Measurements from ENCODE around the gene WDR53.

The WDR53 gene

GRCh38 chr3:196547067-196547466, 21.3 kb downstream of the WDR53 start:
- no peak for TF ChIP-seq CTCF (IDR thresholded peaks at IDR 0.05; ENCODE audit: low read depth, low read length, missing control alignments)
- DNase-seq (ENCODE audit: low read depth): no peak
- H3K4me3 ChIP-seq (ENCODE audit: low read depth, low read length): no peak overlapping the region

GRCh38 chr3:196546537-196546936, 21.8 kb downstream of the WDR53 start:
- H3K4me3 ChIP-seq (ENCODE audit: low read depth, low read length): no peak overlapping the region
- no peak for DNase-seq (ENCODE audit: low read depth)
- no peak for TF ChIP-seq CTCF (IDR thresholded peaks at IDR 0.05; ENCODE audit: low read depth, low read length, missing control alignments)

GRCh38 chr3:196544491-196544992, 23.8 kb downstream of the WDR53 start:
- H3K4me3 ChIP-seq (ENCODE audit: low read depth, low read length): no peak overlapping the region
- TF ChIP-seq CTCF (IDR thresholded peaks at IDR 0.05; ENCODE audit: low read depth, low read length, missing control alignments): no peak
- DNase-seq (ENCODE audit: low read depth): no peak

DNA sequence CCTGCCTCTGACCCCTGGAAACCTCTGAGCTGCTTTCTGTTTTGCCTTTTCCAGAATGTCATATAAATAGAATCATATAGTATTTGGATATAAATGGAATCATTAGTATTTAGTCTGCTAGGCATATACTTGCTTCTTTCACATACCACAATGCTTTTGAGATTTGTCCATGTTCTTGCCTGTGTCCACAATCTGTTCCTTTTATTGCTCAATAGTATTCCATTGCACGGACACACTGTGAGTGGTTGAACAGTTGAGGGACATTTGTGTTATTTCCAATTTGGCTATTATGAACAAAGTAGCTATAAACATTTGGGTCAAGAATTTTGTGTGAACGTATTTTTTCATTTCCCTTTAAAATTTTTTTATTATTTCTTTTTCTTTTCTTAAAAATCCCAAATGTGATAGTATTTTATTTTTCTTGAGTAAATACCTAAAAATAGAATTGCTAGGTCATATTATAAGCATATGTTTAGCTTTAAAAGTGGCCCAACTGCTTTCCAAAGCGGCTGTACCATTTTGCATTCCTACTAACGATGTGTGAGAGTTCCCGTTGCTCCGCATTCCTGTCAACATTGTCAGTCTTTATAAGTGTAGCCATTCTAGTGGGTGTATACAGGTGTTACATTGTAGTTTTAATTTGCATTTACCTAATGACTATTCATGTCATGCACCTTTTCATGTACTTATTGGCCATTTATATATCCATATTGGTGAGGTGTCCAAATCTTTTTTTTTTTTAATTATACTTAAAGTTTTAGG, 26.5 kb downstream of the WDR53 start:
- DNase-seq (ENCODE audit: low read depth): no peak
- H3K4me3 ChIP-seq (ENCODE audit: low read depth, low read length): no peak overlapping the region
- no peak for TF ChIP-seq CTCF (IDR thresholded peaks at IDR 0.05; ENCODE audit: low read depth, low read length, missing control alignments)

DNA sequence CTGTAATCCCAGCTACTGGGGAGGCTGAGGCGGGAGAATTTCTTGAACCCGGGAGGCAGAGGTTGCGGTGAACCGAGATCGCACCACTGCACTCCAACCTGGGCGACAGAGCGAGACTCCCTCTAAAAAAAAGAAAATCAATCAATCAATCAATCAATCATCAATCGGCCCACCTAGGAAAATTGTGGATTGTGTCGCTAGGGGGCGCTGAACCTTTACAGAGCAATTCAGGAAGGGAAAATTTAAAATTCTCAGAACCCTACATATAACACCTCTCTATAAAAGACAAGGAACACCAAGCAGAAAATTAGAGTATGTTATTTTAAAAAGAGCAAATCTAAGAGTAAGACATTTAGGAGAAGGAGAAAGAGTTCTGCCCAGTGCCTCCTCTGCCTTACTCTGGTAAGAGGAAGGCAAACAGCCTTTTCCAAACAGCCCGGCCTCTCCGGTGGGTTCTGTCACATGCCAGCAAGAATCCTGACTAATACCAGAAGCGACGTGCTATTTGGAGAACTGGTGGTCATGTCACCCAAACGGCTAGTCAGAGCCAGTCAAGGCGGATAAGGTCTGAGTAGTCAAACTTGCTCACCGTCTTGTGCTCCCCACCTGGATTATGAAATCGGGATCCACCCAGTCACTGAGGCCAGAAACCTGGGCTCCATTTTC, 30.9 kb downstream of the WDR53 start:
- peak; percentile 61 for TF ChIP-seq CTCF (IDR thresholded peaks at IDR 0.05; ENCODE audit: low read depth, low read length, missing control alignments)
- H3K4me3 ChIP-seq (ENCODE audit: low read depth, low read length): no peak overlapping the region
- no peak for DNase-seq (ENCODE audit: low read depth)

- no peak overlapping the region for H3K4me3 ChIP-seq (ENCODE audit: low read depth, low read length)
- TF ChIP-seq CTCF (IDR thresholded peaks at IDR 0.05; ENCODE audit: low read depth, low read length, missing control alignments): no peak
- DNase-seq (ENCODE audit: low read depth): no peak
These were observed 35.1 kb downstream of the WDR53 start for GRCh38 chr3:196533260-196533681.

Measured in GM12864 (cell line).